ENCODE results near the gene ASAP2. TPM values are rescaled to one million over a fixed set of nuclear protein-coding genes. Genes with fewer than 3 reads are reported as not detected.

Gene ASAP2
- total and polyA plus RNA-seq, 9 of the 15 experiments (the other 6 are each of a cell fraction or from before 2014, with no cell fraction given): 0.06 to 4.3 (median 3.1) TPM

GRCh38 chr2:9165625-9166024, 41.0 kb upstream of the ASAP2 start:
- FAIRE-seq: no peak

More at GRCh38 chr2:9165625-9166024, 41.0 kb upstream of the ASAP2 start:
- no peaks in the 10 kb centered on the region for H3K9me1 ChIP-seq (ENCODE audit: control insufficient read depth, insufficient read depth, low read length)
- CTCF ChIA-PET (ENCODE audit: low intra/inter-chr PET ratio): no interaction called here
- DNase-seq (ENCODE audit: extremely low read depth in 1 of 4, low spot score in 3 of 4): no peak
- no TSS peak for BruUV-seq (replicated peaks)
- intact Hi-C loops (cut with micrococcal nuclease): loop anchor here (5.0 kb wide), 1 partner anchor 787 kb away; the partner anchor contains the start of gene GRHL1
- H3K4me2 ChIP-seq (ENCODE audit: insufficient read depth, low read length): no peak overlapping the region
- H3K27me3 ChIP-seq (ENCODE audit: control insufficient read depth in 2 of 2, insufficient read depth in 2 of 2, low read length in 2 of 2): peaks cover 4 to 30% of the 10 kb centered on the region in 2 experiments; a peak in 4 of 5 replicates
- H3K4me1 ChIP-seq (replicated peaks in 1 of 2; ENCODE audit: control insufficient read depth in 2 of 2, insufficient read depth in 2 of 2, low read length in 2 of 2): peaks cover 8 to 21% of the 10 kb centered on the region in 2 experiments
- H3K79me2 ChIP-seq (ENCODE audit: control insufficient read depth, insufficient read depth, low read length): no peaks in the 10 kb centered on the region
- in situ Hi-C loops (cut with MboI): no loop called here
- H2AFZ ChIP-seq (ENCODE audit: low read depth, low read length): no peak overlapping the region
- no peak for ATAC-seq
- H4K20me1 ChIP-seq (replicated peaks; ENCODE audit: control insufficient read depth, insufficient read depth, low read length): no peaks in the 10 kb centered on the region
- no peaks in the 10 kb centered on the region for H3K36me3 ChIP-seq (ENCODE audit: control insufficient read depth, insufficient read depth, low read length)
- POLR2A ChIA-PET: no interaction called here
- H3K9me3 ChIP-seq (replicated peaks; ENCODE audit: control insufficient read depth, insufficient read depth, low read depth, low read length): no peaks in the 10 kb centered on the region
- H3K9ac ChIP-seq (ENCODE audit: insufficient read depth in 1 of 2, low read depth in 2 of 2, low read length in 2 of 2): no peak overlapping the region
- H3K4me3 ChIP-seq: no peak overlapping the region
- no peak for TF ChIP-seq GABPA (tag; conservative IDR thresholded peaks at IDR 0.05; ENCODE audit: low read depth)
- no peak for TF ChIP-seq THAP12 (CRISPR knock-in tag; IDR thresholded peaks at IDR 0.05)
- TF ChIP-seq, protein P1, sequence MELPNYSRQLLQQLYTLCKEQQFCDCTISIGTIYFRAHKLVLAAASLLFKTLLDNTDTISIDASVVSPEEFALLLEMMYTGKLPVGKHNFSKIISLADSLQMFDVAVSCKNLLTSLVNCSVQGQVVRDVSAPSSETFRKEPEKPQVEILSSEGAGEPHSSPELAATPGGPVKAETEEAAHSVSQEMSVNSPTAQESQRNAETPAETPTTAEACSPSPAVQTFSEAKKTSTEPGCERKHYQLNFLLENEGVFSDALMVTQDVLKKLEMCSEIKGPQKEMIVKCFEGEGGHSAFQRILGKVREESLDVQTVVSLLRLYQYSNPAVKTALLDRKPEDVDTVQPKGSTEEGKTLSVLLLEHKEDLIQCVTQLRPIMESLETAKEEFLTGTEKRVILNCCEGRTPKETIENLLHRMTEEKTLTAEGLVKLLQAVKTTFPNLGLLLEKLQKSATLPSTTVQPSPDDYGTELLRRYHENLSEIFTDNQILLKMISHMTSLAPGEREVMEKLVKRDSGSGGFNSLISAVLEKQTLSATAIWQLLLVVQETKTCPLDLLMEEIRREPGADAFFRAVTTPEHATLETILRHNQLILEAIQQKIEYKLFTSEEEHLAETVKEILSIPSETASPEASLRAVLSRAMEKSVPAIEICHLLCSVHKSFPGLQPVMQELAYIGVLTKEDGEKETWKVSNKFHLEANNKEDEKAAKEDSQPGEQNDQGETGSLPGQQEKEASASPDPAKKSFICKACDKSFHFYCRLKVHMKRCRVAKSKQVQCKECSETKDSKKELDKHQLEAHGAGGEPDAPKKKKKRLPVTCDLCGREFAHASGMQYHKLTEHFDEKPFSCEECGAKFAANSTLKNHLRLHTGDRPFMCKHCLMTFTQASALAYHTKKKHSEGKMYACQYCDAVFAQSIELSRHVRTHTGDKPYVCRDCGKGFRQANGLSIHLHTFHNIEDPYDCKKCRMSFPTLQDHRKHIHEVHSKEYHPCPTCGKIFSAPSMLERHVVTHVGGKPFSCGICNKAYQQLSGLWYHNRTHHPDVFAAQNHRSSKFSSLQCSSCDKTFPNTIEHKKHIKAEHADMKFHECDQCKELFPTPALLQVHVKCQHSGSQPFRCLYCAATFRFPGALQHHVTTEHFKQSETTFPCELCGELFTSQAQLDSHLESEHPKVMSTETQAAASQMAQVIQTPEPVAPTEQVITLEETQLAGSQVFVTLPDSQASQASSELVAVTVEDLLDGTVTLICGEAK (IDR thresholded peaks at IDR 0.05): no peak
- TF ChIP-seq, protein P1 (CRISPR knock-in tag; IDR thresholded peaks at IDR 0.05): no peak
- TF ChIP-seq ZNF3 (CRISPR knock-in tag; IDR thresholded peaks at IDR 0.05): no peak
- TF ChIP-seq DNMT1 (IDR thresholded peaks at IDR 0.05): no peak
- no peak for TF ChIP-seq YBX1 (IDR thresholded peaks at IDR 0.05)
- no peak for TF ChIP-seq BHLHE40 (IDR thresholded peaks at IDR 0.05; ENCODE audit: low read length)
- no peak overlapping the region for H3K27ac ChIP-seq (ENCODE audit: extremely low read depth, low read depth, low read length)
- 55% methylated on average over 5 of the region's 5 CpGs for WGBS (ENCODE audit: insufficient coverage, low coverage, missing lambda C conversion rate)
